AG09319 (cell line): ENCODE results near the gene KIF12.

ENCODE experiments used
- DNase-seq: peaks from one replicate; pipeline ENCODE4 v3.0.0-alpha.2; 2010; ENCODE audit warnings: low read depth; ENCODE audit errors: extremely low read depth
- CTCF ChIP-seq: IDR thresholded peaks from 2 replicates; pipeline ENCODE4 v1.5.1; 2011; ENCODE audit warnings: low read depth, mild to moderate bottlenecking, inconsistent platforms, low read length, moderate library complexity

KIF12 gene

GRCh38 chr9:114126247-114127060 is 27.4 kb upstream of the KIF12 start:
- DNase-seq, result no peak
- no peak for TF ChIP-seq CTCF

GRCh38 chr9:114125476-114126013 is 26.5 kb upstream of the KIF12 start:
- no peak for DNase-seq
- no peak for TF ChIP-seq CTCF

- no peak for DNase-seq
- TF ChIP-seq CTCF, result no peak
These were observed 25.8 kb upstream of the KIF12 start for GRCh38 chr9:114124666-114125475.

- TF ChIP-seq CTCF, result no peak
- no peak for DNase-seq
These were observed 25.0 kb upstream of the KIF12 start for GRCh38 chr9:114124138-114124537.

GRCh38 chr9:114123031-114123977 is 24.2 kb upstream of the KIF12 start:
- DNase-seq, result no peak
- TF ChIP-seq CTCF, result no peak

- no peak for DNase-seq
- no peak for TF ChIP-seq CTCF
These were observed 23.3 kb upstream of the KIF12 start for GRCh38 chr9:114122136-114123027.
